H1 (cell line): ENCODE measurements around the gene FRMD4A. TPM values are rescaled to one million over a fixed set of nuclear protein-coding genes. Genes with fewer than 3 reads are reported as not detected.

Experiments
- CTCF ChIA-PET: fragments of 300-600 bp; sonication (Branson Sonifier 250); formaldehyde crosslinking; loops from one replicate; lab custom pipeline; 2021; ENCODE audit not compliant: partially characterized antibody; lab: Charles Lee
- POLR2A ChIA-PET: fragments of 300-600 bp; sonication (Branson Sonifier 250); formaldehyde crosslinking; loops from one replicate; lab custom pipeline; 2021; ENCODE audit warnings: inconsistent platforms; ENCODE audit not compliant: partially characterized antibody; lab: Charles Lee
- DNase-seq, 2 experiments: peaks; one replicate each; pipeline versions ENCODE4 v3.0.0 to v3.0.0-alpha.2; 2010 to 2022; ENCODE audit warnings: low spot score in 2 of 2, low read depth in 1 of 2, mixed read lengths in 1 of 2
- FAIRE-seq: peaks from 2 replicates; lab custom pipeline; 2011; peaks lifted over from hg19 to GRCh38; lab: Jason Lieb, UNC
- H2AFZ ChIP-seq: 2 replicates; pipeline ENCODE4 v1.8.1; 2012; ENCODE audit warnings: low read length, inconsistent platforms
- H2AK5ac ChIP-seq: 2 replicates; pipeline ENCODE4 v1.6.1; 2013; ENCODE audit warnings: low read depth, low read length
- H2BK120ac ChIP-seq: replicated peaks from 2 replicates; pipeline ENCODE3; 2013; ENCODE audit warnings: low read depth, low read length, inconsistent platforms
- H2BK12ac ChIP-seq: 2 replicates; pipeline ENCODE4 v1.6.1; 2013; ENCODE audit warnings: low read depth, low read length
- H2BK15ac ChIP-seq: 2 replicates; pipeline ENCODE4 v1.6.1; 2013; ENCODE audit warnings: low read length
- H2BK20ac ChIP-seq: 2 replicates; pipeline ENCODE4 v1.6.1; 2013; ENCODE audit warnings: low read length
- H2BK5ac ChIP-seq: 2 replicates; pipeline ENCODE4 v1.6.1; 2013; ENCODE audit warnings: low read depth, low read length
- H3K14ac ChIP-seq: 2 replicates; pipeline ENCODE4 v1.6.1; 2013; ENCODE audit warnings: inconsistent platforms; ENCODE audit not compliant: insufficient read length
- H3K18ac ChIP-seq: 2 replicates; pipeline ENCODE4 v1.6.1; 2013; ENCODE audit warnings: low read length; ENCODE audit errors: extremely low read depth
- H3K23ac ChIP-seq: 2 replicates; pipeline ENCODE4 v1.6.1; 2013; ENCODE audit warnings: inconsistent platforms; ENCODE audit not compliant: insufficient read length
- H3K23me2 ChIP-seq: 2 replicates; pipeline ENCODE4 v1.6.1; 2013; ENCODE audit warnings: low read depth, low read length
- H3K27ac ChIP-seq: 2 replicates; pipeline ENCODE4 v1.6.1; 2011; ENCODE audit warnings: low read depth, low read length, inconsistent platforms
- H3K27me3 ChIP-seq, 4 experiments: replicated peaks in 1 of 4; 1 replicate in 1 of 4; 2 replicates in 3 of 4; pipeline versions ENCODE4 v1.6.1 to v1.8.1; 2011 to 2013; ENCODE audit warnings: low read length in 3 of 4, mild to moderate bottlenecking in 3 of 4, inconsistent platforms in 2 of 4, mixed read lengths in 2 of 4, moderate library complexity in 1 of 4; ENCODE audit not compliant: control insufficient read depth in 3 of 4, insufficient read depth in 3 of 4; ENCODE audit errors: extremely low read depth in 1 of 4
- H3K36me3 ChIP-seq, 4 experiments: 2 replicates each; pipeline versions ENCODE4 v1.6.1 to v1.8.1; 2011 to 2013; ENCODE audit warnings: mild to moderate bottlenecking in 4 of 4, low read length in 3 of 4, moderate library complexity in 2 of 4, control low read depth in 1 of 4, inconsistent platforms in 1 of 4; ENCODE audit not compliant: insufficient read depth in 4 of 4, control insufficient read depth in 2 of 4
- H3K4ac ChIP-seq: replicated peaks from 2 replicates; pipeline ENCODE3; 2013; ENCODE audit warnings: low read length, low read depth, mixed read lengths, inconsistent platforms; ENCODE audit not compliant: insufficient read length
- H3K4me1 ChIP-seq, 4 experiments: replicated peaks in 1 of 4; 1 replicate in 1 of 4; 2 replicates in 3 of 4; pipeline versions ENCODE4 v1.6.1 to v1.8.1; 2011 to 2013; ENCODE audit warnings: low read length in 3 of 4, inconsistent platforms in 2 of 4, mixed read lengths in 1 of 4; ENCODE audit not compliant: insufficient read depth in 4 of 4, control insufficient read depth in 3 of 4
- H3K4me2 ChIP-seq, 2 experiments: 2 replicates each; pipeline versions ENCODE4 v1.6.1 to v1.8.1; 2011 to 2013; ENCODE audit warnings: low read depth in 2 of 2, low read length in 2 of 2, control low read depth in 1 of 2, inconsistent platforms in 1 of 2, mild to moderate bottlenecking in 1 of 2; ENCODE audit not compliant: insufficient read depth in 1 of 2
- H3K4me3 ChIP-seq, 4 experiments: fragments of 200-600, 300-600 bp in 1 of 4; sonication (generic), shearing (Covaris generic), sonication (Bioruptor Twin) in 1 of 4; 2 replicates each; pipeline versions ENCODE4 v1.5.1 to v1.8.1; 2011 to 2016; ENCODE audit warnings: low read length in 4 of 4, low read depth in 3 of 4, control low read depth in 2 of 4, inconsistent platforms in 2 of 4, mild to moderate bottlenecking in 2 of 4, mixed read lengths in 1 of 4, moderate library complexity in 1 of 4; ENCODE audit not compliant: insufficient read depth in 2 of 4; ENCODE audit errors: extremely low read depth in 1 of 4
- H3K56ac ChIP-seq: replicated peaks from 2 replicates; pipeline ENCODE3; 2013; ENCODE audit warnings: low read depth, mild to moderate bottlenecking, mixed read lengths, low read length, inconsistent platforms; ENCODE audit not compliant: insufficient read length
- H3K79me1 ChIP-seq: 2 replicates; pipeline ENCODE4 v1.6.1; 2013; ENCODE audit warnings: low read depth, low read length, control low read depth
- H3K79me2 ChIP-seq, 2 experiments: 2 replicates each; pipeline versions ENCODE4 v1.6.1 to v1.8.1; 2012 to 2013; ENCODE audit warnings: low read length in 2 of 2, mild to moderate bottlenecking in 2 of 2, inconsistent platforms in 1 of 2; ENCODE audit not compliant: insufficient read depth in 2 of 2, control insufficient read depth in 1 of 2
- H3K9ac ChIP-seq, 4 experiments: replicated peaks in 1 of 4; 1 replicate in 1 of 4; 2 replicates in 3 of 4; pipeline versions ENCODE4 v1.6.1 to v1.8.1; 2011 to 2013; ENCODE audit warnings: low read depth in 3 of 4, low read length in 3 of 4, control low read depth in 2 of 4, mild to moderate bottlenecking in 2 of 4, moderate library complexity in 2 of 4, inconsistent platforms in 1 of 4; ENCODE audit errors: extremely low read depth in 1 of 4
- H3K9me3 ChIP-seq, 2 experiments: 2 replicates each; pipeline versions ENCODE4 v1.6.1 to v1.8.1; 2012 to 2013; ENCODE audit warnings: mild to moderate bottlenecking in 2 of 2, moderate library complexity in 2 of 2, control low read depth in 1 of 2, inconsistent platforms in 1 of 2, low read depth in 1 of 2, low read length in 1 of 2, mixed read lengths in 1 of 2; ENCODE audit not compliant: insufficient read depth in 2 of 2
- H4K20me1 ChIP-seq, 2 experiments: replicated peaks in 1 of 2; 2 replicates each; pipeline versions ENCODE3 to v1.8.1; 2011 to 2013; ENCODE audit warnings: inconsistent platforms in 2 of 2, low read length in 2 of 2, mild to moderate bottlenecking in 1 of 2; ENCODE audit not compliant: insufficient read depth in 2 of 2, control insufficient read depth in 1 of 2
- H4K5ac ChIP-seq: 2 replicates; pipeline ENCODE4 v1.6.1; 2013; ENCODE audit warnings: low read length, low read depth, mixed read lengths, inconsistent platforms; ENCODE audit not compliant: insufficient read length
- H4K8ac ChIP-seq: 2 replicates; pipeline ENCODE4 v1.8.0; 2013; ENCODE audit warnings: mild to moderate bottlenecking, moderate library complexity, low read length, inconsistent platforms; ENCODE audit not compliant: insufficient read depth; ENCODE audit errors: extremely low read depth
- H4K91ac ChIP-seq: replicated peaks from 2 replicates; pipeline ENCODE3; 2013; ENCODE audit warnings: low read length, mixed read lengths, inconsistent platforms; ENCODE audit not compliant: insufficient read length
- E2F6 ChIP-seq: IDR thresholded peaks from 2 replicates; pipeline ENCODE4 v1.6.1; 2012; ENCODE audit warnings: inconsistent platforms
- GABPA ChIP-seq: IDR thresholded peaks from 2 replicates; pipeline ENCODE4 v1.6.1; 2011; ENCODE audit warnings: mild to moderate bottlenecking, low read length, moderate library complexity, borderline replicate concordance; ENCODE audit not compliant: insufficient read depth
- KDM4A ChIP-seq: IDR thresholded peaks from one replicate; pipeline ENCODE4 v1.7.1; 2012; ENCODE audit warnings: low read depth, mild to moderate bottlenecking, moderate library complexity, low read length, inconsistent platforms; ENCODE audit not compliant: severe bottlenecking
- MAFK ChIP-seq: IDR thresholded peaks from 2 replicates; pipeline ENCODE4 v1.6.1; 2012; ENCODE audit warnings: low read depth, mild to moderate bottlenecking, improper control_type of control experiment, low read length
- NRF1 ChIP-seq: IDR thresholded peaks from 2 replicates; pipeline ENCODE4 v1.6.1; 2011; ENCODE audit warnings: mild to moderate bottlenecking, low read depth, low read length, improper control_type of control experiment
- POU5F1 ChIP-seq: IDR thresholded peaks from 2 replicates; pipeline ENCODE4 v1.6.1; 2011; ENCODE audit warnings: low read depth, mild to moderate bottlenecking, low read length, moderate library complexity
- RBBP5 ChIP-seq: IDR thresholded peaks from 2 replicates; pipeline ENCODE4 v1.7.1; 2012; ENCODE audit warnings: low read depth, mild to moderate bottlenecking, inconsistent platforms, low read length, moderate library complexity, borderline replicate concordance
- RXRA ChIP-seq: IDR thresholded peaks from 2 replicates; pipeline ENCODE4 v1.6.1; 2011; ENCODE audit warnings: low read depth, mild to moderate bottlenecking, low read length, moderate library complexity; ENCODE audit not compliant: insufficient read depth
- TCF12 ChIP-seq: IDR thresholded peaks from 2 replicates; pipeline ENCODE4 v1.6.1; 2011; ENCODE audit warnings: low read depth, mild to moderate bottlenecking, low read length
- TEAD4 ChIP-seq: IDR thresholded peaks from 2 replicates; pipeline ENCODE4 v1.6.1; 2012; ENCODE audit warnings: low read depth, low read length, inconsistent platforms, mixed read lengths
- WGBS, 2 experiments: shearing (Covaris generic) in 1 of 2; methylation state at CpG; one replicate each; pipeline versions ENCODE4 v1.1.6 to v1.1.7; 2013 to 2015; ENCODE audit warnings: low lambda C conversion rate in 2 of 2, mixed read lengths in 2 of 2, inconsistent platforms in 1 of 2, low coverage in 1 of 2, missing lambda C conversion rate in 1 of 2; ENCODE audit not compliant: insufficient replicate concordance in 2 of 2, insufficient coverage in 1 of 2, insufficient read length in 1 of 2; ENCODE audit errors: extremely low coverage in 1 of 2, missing lambda C conversion rate in 1 of 2; 5-methylcytosine and 5-hydroxymethylcytosine counted together
- polyA plus RNA-seq, 7 experiments: library from polyadenylated mRNA; depleted of rRNA in 3 of 7; stranded (reverse) in 5 of 7; unstranded in 2 of 7; fragments of >200 nt in 5 of 7; fragments of 200-250 nt in 2 of 7; gene quantifications; 1 replicate in 5 of 7; 2 replicates in 1 of 7; 4 replicates in 1 of 7; pipeline versions ENCODE4 v1.2.1 to v1.2.3, GENCODE V29; 2011 to 2013; ENCODE audit warnings: missing spikeins in 2 of 7, mixed read lengths in 2 of 7
- total RNA-seq: library from RNA; stranded (reverse); fragmentation: NEBNext Ultra II Directional; extraction: Animal tissue kit (Norgen Biotek cat#: 25700); gene quantifications from 2 replicates; pipeline ENCODE4 v1.2.1, GENCODE V29; 2021

Gene FRMD4A
- total and polyA plus RNA-seq, 2 of the 8 experiments (the other 6 are each of a cell fraction or from before 2014, with no cell fraction given): 38.6 to 39.6 TPM

- FAIRE-seq: no peak
- H3K4me1 ChIP-seq: peaks cover 10 to 27% (median 19%) of the 10 kb centered on the region in 4 experiments
- CTCF ChIA-PET: interaction anchor here (0.8 to 1.6 kb wide), 6 partner anchors 15 to 67 kb away, joined by 3 to 5 read pairs (median 3); no protein-coding TSS in a partner anchor
Observed at GRCh38 chr10:13704964-13705363, 625.8 kb downstream of the FRMD4A start.

More at GRCh38 chr10:13704964-13705363, 625.8 kb downstream of the FRMD4A start:
- no peak overlapping the region for H2BK5ac ChIP-seq
- H3K36me3 ChIP-seq: peaks cover 0 to 16% (median 6%) of the 10 kb centered on the region in 4 experiments; a peak in 7 of 8 replicates
- no peak overlapping the region; a peak in 1 of 4 replicates for H3K4me2 ChIP-seq
- H2BK15ac ChIP-seq: no peak overlapping the region
- H3K79me2 ChIP-seq: peaks cover 0 to 10% of the 10 kb centered on the region in 2 experiments; a peak in 1 of 4 replicates
- no peak overlapping the region for H2BK20ac ChIP-seq
- H3K18ac ChIP-seq: no peak overlapping the region
- H4K20me1 ChIP-seq: peaks cover 0 to 4% of the 10 kb centered on the region in 2 experiments
- H3K14ac ChIP-seq: no peak overlapping the region
- H3K23ac ChIP-seq: no peak overlapping the region
- DNase-seq: no peak
- no peak overlapping the region for H2BK12ac ChIP-seq
- H2AK5ac ChIP-seq: no peak overlapping the region; the same call in 1 of the 2 replicates
- no peak overlapping the region for H4K8ac ChIP-seq
- no peaks in the 10 kb centered on the region for H3K79me1 ChIP-seq
- no peak overlapping the region for H4K91ac ChIP-seq
- H3K9ac ChIP-seq: no peak overlapping the region
- no peaks in the 10 kb centered on the region for H3K27me3 ChIP-seq
- no peak overlapping the region for H2BK120ac ChIP-seq
- no peak overlapping the region for H3K4me3 ChIP-seq
- POLR2A ChIA-PET: interaction anchor here (1.4 kb wide), 1 partner anchor 33 kb away, joined by 3 read pairs; no protein-coding TSS in a partner anchor
- no peak overlapping the region for H3K4ac ChIP-seq
- H3K9me3 ChIP-seq: no peaks in the 10 kb centered on the region
- no peak overlapping the region for H3K27ac ChIP-seq
- no peak for TF ChIP-seq GABPA
- no peak for TF ChIP-seq POU5F1
- no peak for TF ChIP-seq TCF12
- TF ChIP-seq NRF1: no peak
- no peak for TF ChIP-seq RXRA
- TF ChIP-seq MAFK: no peak
- no peak for TF ChIP-seq TEAD4
- no peak for TF ChIP-seq RBBP5
- TF ChIP-seq KDM4A: no peak
- no peak for TF ChIP-seq E2F6
- 80% methylated on average over 11 of the region's 11 CpGs; no CpG with 5 or more reads in 1 of the 2 experiments for WGBS, 2 experiments
- no peak overlapping the region for H3K56ac ChIP-seq
- H2AFZ ChIP-seq: no peak overlapping the region
- peaks cover 7% of the 10 kb centered on the region for H3K23me2 ChIP-seq
- no peak overlapping the region for H4K5ac ChIP-seq
